Esophagus (tissue), 2 donors: ENCODE data around the gene CHST11. TPM values are rescaled to one million over a fixed set of nuclear protein-coding genes. Genes with fewer than 3 reads are reported as not detected.

Experiments used
- H3K27ac ChIP-seq, 2 donors: one replicate each; pipeline ENCODE4 v1.5.1; 2013; ENCODE audit warnings: low read depth in 2 of 2, mild to moderate bottlenecking in 2 of 2, inconsistent platforms in 1 of 2, low read length in 1 of 2, moderate library complexity in 1 of 2
- H3K27me3 ChIP-seq, 2 donors: one replicate each; pipeline ENCODE4 v1.6.1; 2013; ENCODE audit warnings: low read length in 2 of 2, control low read depth in 1 of 2, mild to moderate bottlenecking in 1 of 2; ENCODE audit not compliant: insufficient read depth in 2 of 2, control insufficient read depth in 1 of 2
- H3K36me3 ChIP-seq, 2 donors: one replicate each; pipeline ENCODE4 v1.6.1; 2013; ENCODE audit warnings: low read length in 1 of 2; ENCODE audit not compliant: control insufficient read depth in 2 of 2, insufficient read depth in 2 of 2
- H3K4me1 ChIP-seq, 2 donors: one replicate each; pipeline ENCODE4 v1.6.1; 2013; ENCODE audit warnings: low read length in 1 of 2; ENCODE audit not compliant: control insufficient read depth in 2 of 2, insufficient read depth in 2 of 2
- H3K4me3 ChIP-seq, 2 donors: one replicate each; pipeline ENCODE4 v1.5.1; 2013; ENCODE audit warnings: low read length in 2 of 2, mild to moderate bottlenecking in 2 of 2, low read depth in 1 of 2, moderate library complexity in 1 of 2
- H3K9me3 ChIP-seq, 2 donors: one replicate each; pipeline ENCODE4 v1.6.1; 2013; ENCODE audit warnings: mild to moderate bottlenecking in 2 of 2, low read depth in 1 of 2, low read length in 1 of 2, moderate library complexity in 1 of 2; ENCODE audit not compliant: control insufficient read depth in 2 of 2, insufficient read depth in 1 of 2
- WGBS, 2 donors: extraction: QIAGEN DNeasy Blood & Tissue Kit; methylation state at CpG; one replicate each; pipeline ENCODE4 v1.1.7; 2013; 5-methylcytosine and 5-hydroxymethylcytosine counted together
- polyA plus RNA-seq, 2 donors: library from polyadenylated mRNA; stranded (reverse); fragments of 200-250 nt; gene quantifications; one replicate each; pipeline ENCODE4 v1.2.3, GENCODE V29; 2013
- donor health status: healthy with polysubstance abuse.
- donor health status: Bipolar disorder and iron deficiency.

The CHST11 gene
- polyA plus RNA-seq, 2 donors: 0.53 to 1.4 TPM

GRCh38 chr12:104484079-104484478 lies 27.3 kb downstream of the CHST11 start:
- Histone ChIP-seq H3K4me1 (peaks cover 0 to 3% of the 10 kb centered on the region in 2 donors), H3K9me3 (peaks cover 0 to 2% of the 10 kb centered on the region in 2 donors)
- WGBS, 2 donors: 86 to 90% methylated on average over 2 of the region's 2 CpGs

DNA sequence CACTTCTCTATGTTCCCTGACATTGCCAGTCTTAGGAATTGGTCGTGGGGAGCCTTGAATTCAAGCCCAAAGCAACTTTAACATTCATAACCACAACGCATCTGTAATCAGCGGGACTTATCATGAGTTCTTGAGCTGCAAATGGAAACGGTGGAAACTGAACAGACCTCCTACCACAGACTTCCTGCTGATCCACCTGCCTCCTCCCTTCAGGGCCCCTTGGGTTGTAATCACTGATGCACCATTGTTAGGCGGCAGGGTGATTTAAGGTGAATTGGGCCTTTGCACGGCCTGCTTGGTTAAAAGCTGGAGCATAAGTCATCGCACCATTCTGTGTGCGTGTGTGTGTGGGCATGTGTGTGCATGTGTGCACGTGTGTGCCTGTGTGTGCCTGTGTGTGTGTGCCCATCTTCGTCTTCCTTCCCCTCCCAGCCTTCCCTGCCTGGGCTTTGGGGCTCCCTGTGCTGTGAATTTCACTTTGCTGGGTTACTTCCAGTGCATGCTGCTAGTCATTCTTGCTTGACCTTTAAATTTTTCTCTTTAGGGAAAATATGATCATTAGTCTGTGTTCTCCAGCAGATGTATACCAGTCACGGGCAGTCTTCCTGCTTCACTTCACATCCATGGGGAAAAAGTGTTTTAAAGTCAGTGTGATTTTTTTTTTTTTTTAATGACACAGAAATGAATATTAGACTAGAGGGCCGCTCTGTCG lies 29.1 kb downstream of the CHST11 start:
- Histone ChIP-seq H3K27me3 (no peaks in the 10 kb centered on the region), H3K4me3 (no peak overlapping the region), H3K27ac (peak overlapping the region in 1 of 2 donors; percentile 8), H3K9me3 (peaks cover 0 to 2% of the 10 kb centered on the region in 2 donors), H3K4me1 (peaks cover 0 to 3% of the 10 kb centered on the region in 2 donors), H3K36me3 (no peaks in the 10 kb centered on the region)
- WGBS, 2 donors: 76 to 77% methylated on average over 13 of the region's 13 CpGs

More at GRCh38 chr12:104484079-104484478, 27.3 kb downstream of the CHST11 start:
- H3K36me3 ChIP-seq: no peaks in the 10 kb centered on the region
- no peak overlapping the region for H3K4me3 ChIP-seq
- H3K27ac ChIP-seq: no peak overlapping the region
- H3K27me3 ChIP-seq: no peaks in the 10 kb centered on the region

DNA sequence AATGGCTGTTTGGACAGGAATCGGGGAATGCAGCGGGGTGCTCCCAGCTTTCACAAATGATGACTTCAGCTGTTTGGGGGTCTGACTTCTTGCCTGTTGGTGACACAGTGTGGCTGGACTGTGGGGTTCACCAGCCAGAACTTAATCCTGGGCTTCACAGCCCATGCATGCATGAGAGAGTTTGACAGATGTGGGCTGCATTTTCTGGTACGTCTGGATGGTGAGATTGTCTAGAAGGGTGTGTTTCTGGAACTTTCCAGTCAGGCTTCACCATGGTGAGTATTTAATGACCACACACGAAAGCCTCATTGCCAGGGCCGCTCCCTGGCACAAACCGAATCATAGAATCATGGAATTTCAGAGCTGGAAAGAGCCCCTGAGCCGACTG lies 29.6 kb downstream of the CHST11 start:
- H3K4me1 ChIP-seq: peaks cover 0 to 3% of the 10 kb centered on the region in 2 donors
- 80% methylated on average over 7 of the region's 7 CpGs for WGBS, 2 donors

GRCh38 chr12:104486943-104487819 lies 30.4 kb downstream of the CHST11 start:
- Histone ChIP-seq H3K9me3 (no peaks in the 10 kb centered on the region), H3K36me3 (no peaks in the 10 kb centered on the region), H3K27ac (no peak overlapping the region), H3K4me1 (peaks cover 0 to 3% of the 10 kb centered on the region in 2 donors), H3K27me3 (no peaks in the 10 kb centered on the region), H3K4me3 (no peak overlapping the region)
- WGBS, 2 donors: 71 to 84% methylated on average over 9 of the region's 9 CpGs

More for the DNA sequence above, 29.6 kb downstream of the CHST11 start:
- Histone ChIP-seq H3K27ac (no peak overlapping the region), H3K4me3 (no peak overlapping the region), H3K36me3 (no peaks in the 10 kb centered on the region), H3K27me3 (no peaks in the 10 kb centered on the region), H3K9me3 (no peaks in the 10 kb centered on the region)

GRCh38 chr12:104488374-104488773 lies 31.6 kb downstream of the CHST11 start:
- Histone ChIP-seq H3K27ac (no peak overlapping the region), H3K4me1 (peaks cover 0 to 4% of the 10 kb centered on the region in 2 donors), H3K4me3 (no peak overlapping the region), H3K36me3 (no peaks in the 10 kb centered on the region), H3K9me3 (no peaks in the 10 kb centered on the region), H3K27me3 (no peaks in the 10 kb centered on the region)
- WGBS, 2 donors: 93 to 96% methylated on average over 13 of the region's 13 CpGs

- Histone ChIP-seq H3K36me3 (no peaks in the 10 kb centered on the region), H3K4me1 (peaks cover 0 to 7% of the 10 kb centered on the region in 2 donors), H3K27ac (no peak overlapping the region), H3K4me3 (no peak overlapping the region), H3K9me3 (no peaks in the 10 kb centered on the region), H3K27me3 (no peaks in the 10 kb centered on the region)
- WGBS, 2 donors: 73 to 83% methylated on average over 4 of the region's 4 CpGs
These were observed 33.4 kb downstream of the CHST11 start for GRCh38 chr12:104490186-104490585.

DNA sequence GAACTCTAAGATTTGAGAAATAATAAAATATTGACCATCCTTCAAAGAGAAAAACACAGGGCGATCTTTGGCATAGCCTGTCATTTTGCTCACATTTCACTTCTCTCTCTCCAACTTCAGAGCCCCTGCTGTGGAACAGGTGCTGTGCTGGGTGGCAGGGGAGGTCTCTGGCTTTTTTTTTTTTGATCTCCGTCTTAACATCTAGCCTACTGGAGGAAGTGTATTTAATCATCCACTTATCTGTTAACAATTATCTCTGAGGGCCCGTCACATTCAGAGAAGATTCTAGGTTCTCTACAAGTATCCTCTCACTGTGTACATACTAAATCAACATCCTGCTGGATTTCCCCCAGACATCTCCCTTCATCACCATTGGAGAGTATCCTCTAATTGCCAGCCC lies 34.1 kb downstream of the CHST11 start:
- H3K27ac ChIP-seq: no peak overlapping the region
- no peak overlapping the region for H3K4me3 ChIP-seq
- no peaks in the 10 kb centered on the region for H3K9me3 ChIP-seq
- H3K36me3 ChIP-seq: no peaks in the 10 kb centered on the region
- WGBS, 2 donors: 72 to 81% methylated on average over 3 of the region's 3 CpGs
- H3K27me3 ChIP-seq: no peaks in the 10 kb centered on the region
- H3K4me1 ChIP-seq: peaks cover 0 to 5% of the 10 kb centered on the region in 2 donors

- Histone ChIP-seq H3K27ac (no peak overlapping the region), H3K4me3 (no peak overlapping the region)
- 90 to 97% methylated on average over 7 of the region's 7 CpGs for WGBS, 2 donors
These were observed 36.7 kb downstream of the CHST11 start for GRCh38 chr12:104493496-104493895.

DNA sequence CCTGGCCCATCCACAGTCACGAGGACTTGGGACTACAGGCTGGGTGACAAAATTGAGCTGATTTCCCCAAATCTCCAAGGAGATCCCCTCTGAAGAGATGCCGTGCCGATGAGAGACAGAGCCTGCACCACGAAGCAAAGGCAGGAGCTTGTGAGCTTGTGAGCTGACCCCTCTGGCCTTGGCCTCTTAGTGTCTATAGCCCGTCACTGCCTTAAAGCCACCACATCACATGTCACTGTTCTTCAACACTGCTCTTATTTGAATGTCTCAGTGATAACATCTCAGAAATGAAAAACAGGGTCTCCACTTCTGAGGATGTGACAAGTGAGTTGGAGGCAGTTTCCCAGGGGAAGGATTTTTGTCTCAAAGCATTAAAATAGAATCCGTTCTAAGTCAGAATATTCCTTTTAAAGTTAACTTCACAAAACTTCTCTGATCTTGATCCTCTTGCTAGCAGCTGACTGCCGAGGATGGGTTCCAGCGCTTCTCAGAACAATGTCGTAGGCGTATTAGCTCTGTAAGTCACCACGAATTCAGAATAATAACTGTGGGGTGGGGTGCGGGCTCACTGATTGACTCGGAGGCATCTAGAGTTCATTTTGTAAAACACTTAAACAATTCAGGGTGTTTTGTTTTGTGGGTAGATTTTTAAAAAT lies 37.5 kb downstream of the CHST11 start:
- no peaks in the 10 kb centered on the region for H3K36me3 ChIP-seq

More at GRCh38 chr12:104493496-104493895, 36.7 kb downstream of the CHST11 start:
- no peaks in the 10 kb centered on the region for H3K9me3 ChIP-seq
- no peaks in the 10 kb centered on the region for H3K27me3 ChIP-seq
- H3K36me3 ChIP-seq: no peaks in the 10 kb centered on the region
- peaks cover 0 to 4% of the 10 kb centered on the region in 2 donors for H3K4me1 ChIP-seq

More for the DNA sequence above, 37.5 kb downstream of the CHST11 start:
- WGBS, 2 donors: 71 to 78% methylated on average over 13 of the region's 13 CpGs
- peaks cover 0 to 4% of the 10 kb centered on the region in 2 donors for H3K4me1 ChIP-seq
- no peak overlapping the region for H3K4me3 ChIP-seq
- H3K27me3 ChIP-seq: no peaks in the 10 kb centered on the region
- no peaks in the 10 kb centered on the region for H3K9me3 ChIP-seq
- peak overlapping the region in 1 of 2 donors; percentile 9 for H3K27ac ChIP-seq
